ENCODE measurements around the gene LCT. TPM values are rescaled to one million over a fixed set of nuclear protein-coding genes. Genes with fewer than 3 reads are reported as not detected.

Gene LCT
- total and polyA plus RNA-seq, 2 of the 4 experiments (the other 2 are of a cell fraction) = under 0.01 TPM; not detected in 1

GRCh38 chr2:135798275-135798705 lies 38.7 kb downstream of the LCT start:
- H2BK120ac ChIP-seq (ENCODE audit: low read depth, low read length) = no peak overlapping the region
- H2BK15ac ChIP-seq (ENCODE audit: low read depth, low read length) = no peak overlapping the region
- in situ Hi-C loops (cut with MboI; ENCODE audit: low sequenced_read_pairs) (no loop called here), intact Hi-C loops (cut with micrococcal nuclease) (loop anchor here (5.0 kb wide), 1 partner anchor 811 kb away; no protein-coding TSS in a partner anchor), dilution Hi-C loops (cut with HindIII; ENCODE audit: low sequenced_read_pairs, unreplicated experiment) (no loop called here)
- no peak overlapping the region for H4K8ac ChIP-seq (ENCODE audit: low read depth in 2 of 2, low read length in 2 of 2)
- peak overlapping the region; percentile 80 for H2AFZ ChIP-seq (replicated peaks; ENCODE audit: low read length, poor library complexity)
- peak overlapping the region; percentile 35 for H2AK9ac ChIP-seq (replicated peaks; ENCODE audit: low read depth, low read length, poor library complexity)
- no peaks in the 10 kb centered on the region for H3K79me1 ChIP-seq (ENCODE audit: low read depth in 1 of 2, low read length in 2 of 2)
- TF ChIP-seq MAZ (IDR thresholded peaks at IDR 0.05; ENCODE audit: borderline replicate concordance, low read depth, low read length) = no peak
- no peak for TF ChIP-seq MAFK (IDR thresholded peaks at IDR 0.05; ENCODE audit: low read depth, low read length)
- no peak for TF ChIP-seq MXI1 (IDR thresholded peaks at IDR 0.05; ENCODE audit: borderline replicate concordance, low read depth, low read length)
- no peak for TF ChIP-seq POLR2A (IDR thresholded peaks at IDR 0.05; ENCODE audit: low read depth, low read length)
- TF ChIP-seq RCOR1 (IDR thresholded peaks at IDR 0.05; ENCODE audit: insufficient replicate concordance, low read length) = no peak
- TF ChIP-seq USF2 (IDR thresholded peaks at IDR 0.05; ENCODE audit: low read depth, low read length) = no peak
- no peak for TF ChIP-seq NFE2L2 (IDR thresholded peaks at IDR 0.05; ENCODE audit: low read depth, low read length)
- TF ChIP-seq RFX5 (IDR thresholded peaks at IDR 0.05; ENCODE audit: low read depth, low read length) = no peak
- no peak for TF ChIP-seq CHD1 (IDR thresholded peaks at IDR 0.05; ENCODE audit: low read depth, low read length)
- no peak for TF ChIP-seq ELK1 (IDR thresholded peaks at IDR 0.05; ENCODE audit: borderline replicate concordance, low read depth, low read length)
- no peak for TF ChIP-seq FOS (IDR thresholded peaks at IDR 0.05; ENCODE audit: low read depth, low read length)
- no peak for TF ChIP-seq CTCF (conservative IDR thresholded peaks at IDR 0.05; ENCODE audit: low read depth, low read length)
- TF ChIP-seq RAD21 (IDR thresholded peaks at IDR 0.05; ENCODE audit: low read length) = no peak
- no peak for TF ChIP-seq CEBPB (IDR thresholded peaks at IDR 0.05; ENCODE audit: low read depth, low read length)
- no peak for TF ChIP-seq SMC3 (IDR thresholded peaks at IDR 0.05; ENCODE audit: low read depth, low read length)
- TF ChIP-seq BHLHE40 (IDR thresholded peaks at IDR 0.05; ENCODE audit: low read depth, low read length) = no peak
- H3K56ac ChIP-seq (ENCODE audit: extremely low read depth, insufficient read depth, low read length) = no peak overlapping the region
- H3K9me3 ChIP-seq (ENCODE audit: control insufficient read depth, insufficient read depth, low read length) = peaks cover 3% of the 10 kb centered on the region; the same call in 1 of the 2 replicates
- H3K27ac ChIP-seq (ENCODE audit: insufficient read depth, low read length) = no peak overlapping the region
- no peak overlapping the region for H2BK5ac ChIP-seq (ENCODE audit: low read depth, low read length, poor library complexity, severe bottlenecking)
- H2BK20ac ChIP-seq (ENCODE audit: low read depth, low read length) = no peak overlapping the region
- no peak overlapping the region for H2AK5ac ChIP-seq (ENCODE audit: low read depth, low read length)
- no peaks in the 10 kb centered on the region for H3K36me3 ChIP-seq (ENCODE audit: control insufficient read depth, insufficient read depth, low read length)
- H3K9me1 ChIP-seq (ENCODE audit: insufficient read depth, low read length) = no peaks in the 10 kb centered on the region
- H3K4me1 ChIP-seq (ENCODE audit: control insufficient read depth, insufficient read depth, low read length) = no peaks in the 10 kb centered on the region
- H4K91ac ChIP-seq (ENCODE audit: insufficient read depth, low read depth, low read length) = no peak overlapping the region
- H3K27me3 ChIP-seq (ENCODE audit: control insufficient read depth, insufficient read depth, low read length) = no peaks in the 10 kb centered on the region
- H4K5ac ChIP-seq (ENCODE audit: low read depth, low read length) = no peak overlapping the region
- POLR2A ChIA-PET (ENCODE audit: unreplicated experiment) = no interaction called here
- H3K4me2 ChIP-seq (ENCODE audit: low read depth, low read length) = no peak overlapping the region
- BruUV-seq (replicated peaks) = no TSS peak
- no peaks in the 10 kb centered on the region for H4K20me1 ChIP-seq (ENCODE audit: insufficient read depth, low read length)
- H3K4ac ChIP-seq (ENCODE audit: low read depth, low read length) = no peak overlapping the region
- ATAC-seq (ENCODE audit: low read depth) (no peak), DNase-seq (no peak)
- H3K9ac ChIP-seq (ENCODE audit: low read depth, low read length) = no peak overlapping the region
- no peak overlapping the region; the same call in 1 of the 2 replicates for H3K23ac ChIP-seq (ENCODE audit: low read depth, low read length)
- no peak overlapping the region for H3K4me3 ChIP-seq (ENCODE audit: insufficient read depth, low read depth, low read length)
- 0 out of 2 replicates have a peak overlapping the region, but pooled peaks have one; percentile 22 for H3K14ac ChIP-seq (replicated peaks; ENCODE audit: low read depth, low read length)
- CTCF ChIA-PET = interaction anchor here (0.7 to 1.8 kb wide), 6 partner anchors 8 to 809 kb away, joined by 3 to 7 read pairs (median 4); no protein-coding TSS in a partner anchor
- WGBS, 2 experiments (ENCODE audit: extremely low coverage in 2 of 2, insufficient read length in 1 of 2) = 100% methylated on average over 1 of the region's 5 CpGs; no CpG with 5 or more reads in 1 of the 2 experiments
- H3K18ac ChIP-seq (ENCODE audit: low read depth, low read length) = no peak overlapping the region

Data from IMR-90 (cell line).